HEK293 (cell line): ENCODE measurements around the gene HHIPL1.

ENCODE experiments used
- CTCF ChIA-PET: fragments of 350-600 bp; formaldehyde crosslinking; extraction: SDS; loops from one replicate; lab custom pipeline; 2021; ENCODE audit warnings: antibody characterized with exemption; lab: Yijun Ruan, JAX
- POLR2A ChIA-PET: fragments of 300-600 bp; formaldehyde crosslinking; extraction: SDS; loops from one replicate; lab custom pipeline; 2020; ENCODE audit warnings: antibody characterized with exemption, inconsistent platforms; lab: Yijun Ruan, JAX
- H3K27ac ChIP-seq: fragments of 200-500 bp; sonication (Bioruptor generic); 2 replicates; pipeline ENCODE4 v1.5.1; 2014; ENCODE audit warnings: low read depth, low read length, control low read depth, inconsistent platforms; ENCODE audit errors: extremely low read depth
- H3K36me3 ChIP-seq, 2 experiments: fragments of 200-500 bp in 1 of 2; sonication (Bioruptor generic) in 1 of 2; 1 replicate in 1 of 2; 2 replicates in 1 of 2; pipeline ENCODE4 v1.5.1; 2014 to 2017; ENCODE audit warnings: inconsistent platforms in 2 of 2, low read length in 2 of 2; ENCODE audit not compliant: control insufficient read depth in 2 of 2, insufficient read depth in 1 of 2
- H3K4me1 ChIP-seq: fragments of 200-500 bp; sonication (Bioruptor generic); 2 replicates; pipeline ENCODE4 v1.5.1; 2014; ENCODE audit warnings: mild to moderate bottlenecking, low read length, inconsistent platforms; ENCODE audit not compliant: control insufficient read depth, insufficient read depth
- H3K4me3 ChIP-seq: 2 replicates; pipeline ENCODE4 v1.5.1; 2011; ENCODE audit warnings: low read depth, mild to moderate bottlenecking, control low read depth, low read length, moderate library complexity
- H3K9me3 ChIP-seq: fragments of 200-500 bp; sonication (Bioruptor generic); 2 replicates; pipeline ENCODE4 v1.5.1; 2014; ENCODE audit warnings: low read depth, low read length, inconsistent platforms; ENCODE audit not compliant: control insufficient read depth, insufficient read depth
- ELK4 ChIP-seq: IDR thresholded peaks from 2 replicates; pipeline ENCODE4 v1.6.1; 2011; ENCODE audit warnings: mild to moderate bottlenecking, low read depth, low read length, borderline replicate concordance
- HOXC10 ChIP-seq: sonication (generic); formaldehyde crosslinking; IDR thresholded peaks from 2 replicates; pipeline ENCODE4 v1.8.1; 2023; ENCODE audit warnings: mild to moderate bottlenecking, missing genetic modification reagents
- PRDM10 ChIP-seq: fragments of 450-650 bp; formaldehyde crosslinking; IDR thresholded peaks from 2 replicates; pipeline ENCODE4 v1.5.1; 2016; ENCODE audit warnings: missing biosample characterization, missing genetic modification characterization
- SCRT2 ChIP-seq: fragments of 450-650 bp; formaldehyde crosslinking; IDR thresholded peaks from 2 replicates; pipeline ENCODE4 v1.5.1; 2016; ENCODE audit warnings: missing biosample characterization, missing genetic modification characterization
- TRIM28 ChIP-seq: IDR thresholded peaks from 2 replicates; pipeline ENCODE4 v1.6.1; 2011; ENCODE audit warnings: low read length, control low read depth, borderline replicate concordance
- ZBTB21 ChIP-seq: fragments of 450-650 bp; formaldehyde crosslinking; IDR thresholded peaks from 2 replicates; pipeline ENCODE4 v1.5.1; 2017; ENCODE audit warnings: missing biosample characterization, missing genetic modification characterization
- ZFP37 ChIP-seq: fragments of 450-650 bp; formaldehyde crosslinking; IDR thresholded peaks from 2 replicates; pipeline ENCODE4 v1.5.1; 2016; ENCODE audit warnings: missing biosample characterization, missing genetic modification characterization
- ZNF214 ChIP-seq: fragments of 450-650 bp; formaldehyde crosslinking; IDR thresholded peaks from 2 replicates; pipeline ENCODE4 v1.5.1; 2017; ENCODE audit warnings: missing biosample characterization, mild to moderate bottlenecking, missing genetic modification characterization, borderline replicate concordance
- ZNF26 ChIP-seq: fragments of 450-650 bp; formaldehyde crosslinking; IDR thresholded peaks from 2 replicates; pipeline ENCODE4 v1.5.1; 2016; ENCODE audit warnings: missing biosample characterization, missing genetic modification characterization
- ZNF350 ChIP-seq: fragments of 450-650 bp; formaldehyde crosslinking; IDR thresholded peaks from 2 replicates; pipeline ENCODE4 v1.5.0; 2017; ENCODE audit warnings: missing biosample characterization, mild to moderate bottlenecking, missing genetic modification characterization
- ZNF426 ChIP-seq: fragments of 450-650 bp; formaldehyde crosslinking; IDR thresholded peaks from 2 replicates; pipeline ENCODE4 v1.5.1; 2017; ENCODE audit warnings: missing biosample characterization, missing genetic modification characterization, mild to moderate bottlenecking, inconsistent platforms, moderate library complexity
- ZNF510 ChIP-seq: fragments of 450-650 bp; formaldehyde crosslinking; IDR thresholded peaks from 2 replicates; pipeline ENCODE4 v1.5.1; 2018; ENCODE audit warnings: mild to moderate bottlenecking, missing genetic modification characterization, missing biosample characterization; ENCODE audit not compliant: insufficient replicate concordance
- ZNF555 ChIP-seq: fragments of 450-650 bp; formaldehyde crosslinking; conservative IDR thresholded peaks from 2 replicates; pipeline ENCODE4 v1.5.1; 2017; ENCODE audit warnings: missing biosample characterization, mild to moderate bottlenecking, missing genetic modification characterization, inconsistent platforms
- ZNF585B ChIP-seq: fragments of 450-650 bp; formaldehyde crosslinking; IDR thresholded peaks from 2 replicates; pipeline ENCODE4 v1.5.1; 2016; ENCODE audit warnings: missing biosample characterization, missing genetic modification characterization
- ZNF654 ChIP-seq: fragments of 450-650 bp; formaldehyde crosslinking; IDR thresholded peaks from 2 replicates; pipeline ENCODE4 v1.5.1; 2016; ENCODE audit warnings: low read depth, missing biosample characterization, missing genetic modification characterization
- ZNF658 ChIP-seq: fragments of 450-650 bp; formaldehyde crosslinking; IDR thresholded peaks from 2 replicates; pipeline ENCODE4; 2016; ENCODE audit warnings: missing biosample characterization, missing genetic modification characterization
- TF ChIP-seq, protein P1 (sequence below): fragments of 450-650 bp; formaldehyde crosslinking; IDR thresholded peaks from 2 replicates; pipeline ENCODE4 v1.5.0; 2017; ENCODE audit warnings: missing biosample characterization, missing genetic modification characterization, borderline replicate concordance
- TF ChIP-seq, protein P2 (sequence below): fragments of 450-650 bp; formaldehyde crosslinking; IDR thresholded peaks from 2 replicates; pipeline ENCODE4; 2016; ENCODE audit warnings: missing biosample characterization, missing genetic modification characterization
- TF ChIP-seq, protein P3 (sequence below): fragments of 450-650 bp; formaldehyde crosslinking; IDR thresholded peaks from 2 replicates; pipeline ENCODE4 v1.5.1; 2016; ENCODE audit warnings: missing biosample characterization, missing genetic modification characterization, borderline replicate concordance

HHIPL1 gene

DNA sequence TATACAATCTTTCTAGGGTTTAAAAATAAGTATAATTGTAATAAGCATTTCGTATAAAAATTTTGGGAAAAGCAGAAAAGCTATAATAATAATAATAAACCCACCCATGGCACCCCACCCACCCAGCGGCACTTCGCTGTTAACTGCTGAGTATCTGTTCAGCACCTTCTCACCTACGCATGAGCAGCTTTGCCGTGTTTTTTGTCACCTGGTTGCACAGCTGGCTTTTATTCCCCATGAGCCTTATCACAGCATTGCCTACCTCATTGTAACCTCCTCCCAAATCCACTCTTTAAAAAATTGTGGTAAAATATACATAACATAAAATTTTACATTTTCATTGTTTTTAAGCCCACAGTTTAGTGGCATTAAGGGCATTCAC, 73.9 kb downstream of the HHIPL1 start (continued):
- TF ChIP-seq, protein P1, sequence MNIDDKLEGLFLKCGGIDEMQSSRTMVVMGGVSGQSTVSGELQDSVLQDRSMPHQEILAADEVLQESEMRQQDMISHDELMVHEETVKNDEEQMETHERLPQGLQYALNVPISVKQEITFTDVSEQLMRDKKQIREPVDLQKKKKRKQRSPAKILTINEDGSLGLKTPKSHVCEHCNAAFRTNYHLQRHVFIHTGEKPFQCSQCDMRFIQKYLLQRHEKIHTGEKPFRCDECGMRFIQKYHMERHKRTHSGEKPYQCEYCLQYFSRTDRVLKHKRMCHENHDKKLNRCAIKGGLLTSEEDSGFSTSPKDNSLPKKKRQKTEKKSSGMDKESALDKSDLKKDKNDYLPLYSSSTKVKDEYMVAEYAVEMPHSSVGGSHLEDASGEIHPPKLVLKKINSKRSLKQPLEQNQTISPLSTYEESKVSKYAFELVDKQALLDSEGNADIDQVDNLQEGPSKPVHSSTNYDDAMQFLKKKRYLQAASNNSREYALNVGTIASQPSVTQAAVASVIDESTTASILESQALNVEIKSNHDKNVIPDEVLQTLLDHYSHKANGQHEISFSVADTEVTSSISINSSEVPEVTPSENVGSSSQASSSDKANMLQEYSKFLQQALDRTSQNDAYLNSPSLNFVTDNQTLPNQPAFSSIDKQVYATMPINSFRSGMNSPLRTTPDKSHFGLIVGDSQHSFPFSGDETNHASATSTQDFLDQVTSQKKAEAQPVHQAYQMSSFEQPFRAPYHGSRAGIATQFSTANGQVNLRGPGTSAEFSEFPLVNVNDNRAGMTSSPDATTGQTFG (tag by site-specific recombination), result no peak
- TF ChIP-seq ELK4 (no peak), ZNF510 (no peak)

DNA sequence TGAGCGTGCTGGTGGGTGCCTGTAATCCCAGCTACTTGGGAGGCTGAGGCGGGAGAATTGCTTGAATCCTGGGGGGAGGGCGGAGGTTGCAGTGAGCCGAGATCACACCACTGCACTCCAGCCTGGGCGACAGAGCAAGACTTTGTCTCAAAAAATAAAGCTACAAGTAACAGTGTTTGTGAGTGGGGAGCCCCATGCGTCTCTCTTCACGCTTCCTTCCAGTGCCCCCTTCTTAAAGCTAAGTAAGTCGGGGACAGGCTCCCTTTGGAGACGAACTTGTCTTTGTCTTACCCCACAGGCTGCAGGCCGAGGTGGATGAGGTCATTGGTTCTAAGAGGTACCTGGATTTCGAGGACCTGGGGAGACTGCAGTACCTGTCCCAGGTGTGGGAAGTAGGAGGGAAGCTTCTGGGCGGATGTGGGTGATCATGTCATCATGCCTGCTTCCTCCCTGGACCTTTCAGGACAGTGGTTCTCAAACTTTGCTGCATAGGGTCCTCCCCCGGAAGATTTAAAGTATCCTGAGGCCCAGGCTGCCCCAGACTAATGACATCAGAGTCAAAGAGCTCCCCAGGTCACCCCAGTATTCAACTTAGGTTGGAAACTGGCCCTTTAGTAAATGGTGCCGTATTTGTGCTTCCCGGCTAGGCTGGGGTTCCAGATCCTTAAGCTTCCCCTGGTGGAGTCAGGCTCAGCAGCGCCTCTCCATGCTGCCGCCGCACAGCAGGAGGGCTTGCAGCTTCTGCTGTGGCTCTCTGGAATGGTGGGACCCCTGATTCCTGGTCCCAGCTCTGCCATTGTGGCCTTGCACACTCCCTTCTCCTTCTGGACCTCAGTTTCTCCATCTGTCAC, 76.2 kb downstream of the HHIPL1 start:
- no peak overlapping the region for H3K4me3 ChIP-seq
- H3K4me1 ChIP-seq, result no peaks in the 10 kb centered on the region
- ChIA-PET POLR2A (no interaction called here), CTCF (interaction anchor here (1.4 kb wide), 1 partner anchor 164 kb away, joined by 3 read pairs; no protein-coding TSS in a partner anchor)
- no peaks in the 10 kb centered on the region for H3K36me3 ChIP-seq
- no peak overlapping the region for H3K27ac ChIP-seq
- no peaks in the 10 kb centered on the region for H3K9me3 ChIP-seq
- TF ChIP-seq TRIM28 (no peak), ZBTB21 (tag by site-specific recombination) (no peak), PRDM10 (tag by site-specific recombination) (no peak), ZNF555 (tag by site-specific recombination) (no peak), SCRT2 (tag by site-specific recombination) (no peak), HOXC10 (CRISPR knock-in tag) (no peak), ZNF654 (tag by site-specific recombination) (no peak), ZFP37 (tag by site-specific recombination) (no peak), ZNF658 (tag by site-specific recombination) (no peak), ZNF585B (tag by site-specific recombination) (no peak), ZNF426 (tag by site-specific recombination) (no peak), ZNF26 (tag by site-specific recombination) (no peak), ZNF214 (no peak), ZNF350 (no peak)
- TF ChIP-seq, protein P2, sequence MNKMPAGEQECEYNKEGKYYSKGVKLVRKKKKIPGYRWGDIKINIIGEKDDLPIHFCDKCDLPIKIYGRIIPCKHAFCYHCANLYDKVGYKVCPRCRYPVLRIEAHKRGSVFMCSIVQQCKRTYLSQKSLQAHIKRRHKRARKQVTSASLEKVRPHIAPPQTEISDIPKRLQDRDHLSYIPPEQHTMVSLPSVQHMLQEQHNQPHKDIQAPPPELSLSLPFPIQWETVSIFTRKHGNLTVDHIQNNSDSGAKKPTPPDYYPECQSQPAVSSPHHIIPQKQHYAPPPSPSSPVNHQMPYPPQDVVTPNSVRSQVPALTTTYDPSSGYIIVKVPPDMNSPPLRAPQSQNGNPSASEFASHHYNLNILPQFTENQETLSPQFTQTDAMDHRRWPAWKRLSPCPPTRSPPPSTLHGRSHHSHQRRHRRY, result no peak
- TF ChIP-seq, protein P3, sequence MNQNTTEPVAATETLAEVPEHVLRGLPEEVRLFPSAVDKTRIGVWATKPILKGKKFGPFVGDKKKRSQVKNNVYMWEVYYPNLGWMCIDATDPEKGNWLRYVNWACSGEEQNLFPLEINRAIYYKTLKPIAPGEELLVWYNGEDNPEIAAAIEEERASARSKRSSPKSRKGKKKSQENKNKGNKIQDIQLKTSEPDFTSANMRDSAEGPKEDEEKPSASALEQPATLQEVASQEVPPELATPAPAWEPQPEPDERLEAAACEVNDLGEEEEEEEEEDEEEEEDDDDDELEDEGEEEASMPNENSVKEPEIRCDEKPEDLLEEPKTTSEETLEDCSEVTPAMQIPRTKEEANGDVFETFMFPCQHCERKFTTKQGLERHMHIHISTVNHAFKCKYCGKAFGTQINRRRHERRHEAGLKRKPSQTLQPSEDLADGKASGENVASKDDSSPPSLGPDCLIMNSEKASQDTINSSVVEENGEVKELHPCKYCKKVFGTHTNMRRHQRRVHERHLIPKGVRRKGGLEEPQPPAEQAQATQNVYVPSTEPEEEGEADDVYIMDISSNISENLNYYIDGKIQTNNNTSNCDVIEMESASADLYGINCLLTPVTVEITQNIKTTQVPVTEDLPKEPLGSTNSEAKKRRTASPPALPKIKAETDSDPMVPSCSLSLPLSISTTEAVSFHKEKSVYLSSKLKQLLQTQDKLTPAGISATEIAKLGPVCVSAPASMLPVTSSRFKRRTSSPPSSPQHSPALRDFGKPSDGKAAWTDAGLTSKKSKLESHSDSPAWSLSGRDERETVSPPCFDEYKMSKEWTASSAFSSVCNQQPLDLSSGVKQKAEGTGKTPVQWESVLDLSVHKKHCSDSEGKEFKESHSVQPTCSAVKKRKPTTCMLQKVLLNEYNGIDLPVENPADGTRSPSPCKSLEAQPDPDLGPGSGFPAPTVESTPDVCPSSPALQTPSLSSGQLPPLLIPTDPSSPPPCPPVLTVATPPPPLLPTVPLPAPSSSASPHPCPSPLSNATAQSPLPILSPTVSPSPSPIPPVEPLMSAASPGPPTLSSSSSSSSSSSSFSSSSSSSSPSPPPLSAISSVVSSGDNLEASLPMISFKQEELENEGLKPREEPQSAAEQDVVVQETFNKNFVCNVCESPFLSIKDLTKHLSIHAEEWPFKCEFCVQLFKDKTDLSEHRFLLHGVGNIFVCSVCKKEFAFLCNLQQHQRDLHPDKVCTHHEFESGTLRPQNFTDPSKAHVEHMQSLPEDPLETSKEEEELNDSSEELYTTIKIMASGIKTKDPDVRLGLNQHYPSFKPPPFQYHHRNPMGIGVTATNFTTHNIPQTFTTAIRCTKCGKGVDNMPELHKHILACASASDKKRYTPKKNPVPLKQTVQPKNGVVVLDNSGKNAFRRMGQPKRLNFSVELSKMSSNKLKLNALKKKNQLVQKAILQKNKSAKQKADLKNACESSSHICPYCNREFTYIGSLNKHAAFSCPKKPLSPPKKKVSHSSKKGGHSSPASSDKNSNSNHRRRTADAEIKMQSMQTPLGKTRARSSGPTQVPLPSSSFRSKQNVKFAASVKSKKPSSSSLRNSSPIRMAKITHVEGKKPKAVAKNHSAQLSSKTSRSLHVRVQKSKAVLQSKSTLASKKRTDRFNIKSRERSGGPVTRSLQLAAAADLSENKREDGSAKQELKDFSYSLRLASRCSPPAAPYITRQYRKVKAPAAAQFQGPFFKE, result no peak
